Gastrocnemius medialis (tissue), 4 donors: Measurements from ENCODE around the gene BMPR2.

Experiments
- POLR2A ChIP-seq, 2 donors: fragments of 450-650 bp; IDR thresholded peaks; one replicate each; pipeline ENCODE4 v1.6.1; 2017; ENCODE audit warnings: antibody characterized with exemption in 2 of 2, mild to moderate bottlenecking in 2 of 2, moderate library complexity in 2 of 2
- TF ChIP-seq, protein P1 (sequence below), 5 experiments: fragments of 450-650 bp in 3 of 5; fragments of 200-600 bp in 2 of 5; sonication (generic) in 2 of 5; IDR thresholded peaks in 4 of 5; conservative IDR thresholded peaks in 1 of 5; 1 replicate in 4 of 5; 2 replicates in 1 of 5; pipeline ENCODE4 v1.5.1; 2016 to 2019; ENCODE audit warnings: antibody characterized with exemption in 5 of 5, mild to moderate bottlenecking in 3 of 5, moderate library complexity in 3 of 5

DNA sequence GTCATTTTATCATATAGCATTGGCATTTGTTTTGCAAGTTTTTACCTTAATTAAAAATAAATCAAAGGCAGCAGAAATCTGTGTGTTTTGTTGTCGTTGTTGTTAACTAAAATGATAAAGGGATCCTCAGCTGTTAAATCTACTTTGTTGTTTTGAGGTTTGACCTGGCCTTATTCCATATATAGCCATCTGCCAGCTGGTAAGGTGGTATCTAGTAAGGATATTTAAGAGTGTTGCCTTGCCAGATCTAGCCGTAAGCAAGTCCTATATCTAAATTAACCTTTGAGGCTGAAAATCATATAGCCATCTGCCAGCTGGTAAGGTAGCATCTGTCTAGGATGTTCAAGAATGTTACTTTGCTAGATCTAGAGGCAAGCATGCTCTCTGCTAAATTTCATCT is 56.6 kb downstream of the BMPR2 start:
- TF ChIP-seq, protein P1, sequence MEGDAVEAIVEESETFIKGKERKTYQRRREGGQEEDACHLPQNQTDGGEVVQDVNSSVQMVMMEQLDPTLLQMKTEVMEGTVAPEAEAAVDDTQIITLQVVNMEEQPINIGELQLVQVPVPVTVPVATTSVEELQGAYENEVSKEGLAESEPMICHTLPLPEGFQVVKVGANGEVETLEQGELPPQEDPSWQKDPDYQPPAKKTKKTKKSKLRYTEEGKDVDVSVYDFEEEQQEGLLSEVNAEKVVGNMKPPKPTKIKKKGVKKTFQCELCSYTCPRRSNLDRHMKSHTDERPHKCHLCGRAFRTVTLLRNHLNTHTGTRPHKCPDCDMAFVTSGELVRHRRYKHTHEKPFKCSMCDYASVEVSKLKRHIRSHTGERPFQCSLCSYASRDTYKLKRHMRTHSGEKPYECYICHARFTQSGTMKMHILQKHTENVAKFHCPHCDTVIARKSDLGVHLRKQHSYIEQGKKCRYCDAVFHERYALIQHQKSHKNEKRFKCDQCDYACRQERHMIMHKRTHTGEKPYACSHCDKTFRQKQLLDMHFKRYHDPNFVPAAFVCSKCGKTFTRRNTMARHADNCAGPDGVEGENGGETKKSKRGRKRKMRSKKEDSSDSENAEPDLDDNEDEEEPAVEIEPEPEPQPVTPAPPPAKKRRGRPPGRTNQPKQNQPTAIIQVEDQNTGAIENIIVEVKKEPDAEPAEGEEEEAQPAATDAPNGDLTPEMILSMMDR (IDR thresholded peaks at IDR 0.05 in 4 of 5, conservative IDR thresholded peaks at IDR 0.05 in 1 of 5) = no peak
- TF ChIP-seq POLR2A (IDR thresholded peaks at IDR 0.05) = no peak
